H9 (cell line): ENCODE measurements around the gene TMEM132D. TPM values are rescaled to one million over a fixed set of nuclear protein-coding genes. Genes with fewer than 3 reads are reported as not detected.
A peak's percentile ranks its signal among the peaks of the same experiment; 100 is the strongest.

Experiments
- DNase-seq: peaks from one replicate; pipeline ENCODE4 v3.0.0-alpha.2; 2017
- H2AFZ ChIP-seq: one replicate; pipeline ENCODE4 v1.6.1; 2013; ENCODE audit warnings: mild to moderate bottlenecking, low read length, control low read depth, moderate library complexity
- H2AK5ac ChIP-seq: 2 replicates; pipeline ENCODE4 v1.6.1; 2013; ENCODE audit warnings: low read length, control low read depth, mixed read lengths; ENCODE audit not compliant: insufficient read length
- H2BK120ac ChIP-seq: one replicate; pipeline ENCODE4 v1.6.1; 2013; ENCODE audit warnings: low read depth, mild to moderate bottlenecking, low read length, control low read depth, inconsistent platforms; ENCODE audit not compliant: poor library complexity, severe bottlenecking
- H2BK12ac ChIP-seq: 2 replicates; pipeline ENCODE4 v1.6.1; 2013; ENCODE audit warnings: low read length, control low read depth, mixed read lengths, low read depth; ENCODE audit not compliant: insufficient read length
- H2BK15ac ChIP-seq: 2 replicates; pipeline ENCODE4 v1.6.1; 2013; ENCODE audit warnings: low read depth, low read length, control low read depth
- H2BK20ac ChIP-seq: one replicate; pipeline ENCODE4 v1.6.1; 2013; ENCODE audit warnings: low read depth, mild to moderate bottlenecking, low read length, control low read depth, inconsistent platforms; ENCODE audit not compliant: poor library complexity, severe bottlenecking
- H2BK5ac ChIP-seq: 2 replicates; pipeline ENCODE4 v1.6.1; 2013; ENCODE audit warnings: low read length, control low read depth, mixed read lengths; ENCODE audit not compliant: insufficient read length
- H3K14ac ChIP-seq: 2 replicates; pipeline ENCODE4 v1.6.1; 2013; ENCODE audit warnings: low read length, control low read depth; ENCODE audit not compliant: insufficient read depth
- H3K18ac ChIP-seq: 2 replicates; pipeline ENCODE4 v1.6.1; 2013; ENCODE audit warnings: low read depth, mild to moderate bottlenecking, mixed read lengths, low read length, control low read depth; ENCODE audit not compliant: insufficient read length
- H3K23ac ChIP-seq: 2 replicates; pipeline ENCODE4 v1.6.1; 2013; ENCODE audit warnings: low read length, control low read depth, mixed read lengths, low read depth; ENCODE audit not compliant: insufficient read length
- H3K23me2 ChIP-seq: 2 replicates; pipeline ENCODE4 v1.6.1; 2013; ENCODE audit warnings: low read depth, mild to moderate bottlenecking, mixed read lengths, low read length, control low read depth; ENCODE audit not compliant: insufficient read length, poor library complexity, severe bottlenecking
- H3K27ac ChIP-seq: 2 replicates; pipeline ENCODE4 v1.5.1; 2013; ENCODE audit warnings: low read length, control low read depth, mixed read lengths, low read depth; ENCODE audit not compliant: insufficient read length
- H3K27me3 ChIP-seq: 2 replicates; pipeline ENCODE4 v1.6.1; 2013; ENCODE audit warnings: low read length, control low read depth, inconsistent platforms; ENCODE audit not compliant: insufficient read depth
- H3K4ac ChIP-seq: 2 replicates; pipeline ENCODE4 v1.6.1; 2013; ENCODE audit warnings: low read depth, mild to moderate bottlenecking, control low read depth, inconsistent platforms, low read length, moderate library complexity
- H3K4me1 ChIP-seq: 2 replicates; pipeline ENCODE4 v1.6.1; 2013; ENCODE audit warnings: low read length, control low read depth, inconsistent platforms; ENCODE audit not compliant: insufficient read depth
- H3K4me2 ChIP-seq: 2 replicates; pipeline ENCODE4 v1.6.1; 2013; ENCODE audit warnings: low read length, control low read depth, mixed read lengths; ENCODE audit not compliant: insufficient read length, insufficient read depth
- H3K56ac ChIP-seq: 2 replicates; pipeline ENCODE4 v1.6.1; 2013; ENCODE audit warnings: low read depth, mild to moderate bottlenecking, mixed read lengths, low read length, control low read depth; ENCODE audit not compliant: insufficient read length
- H3K79me1 ChIP-seq: 2 replicates; pipeline ENCODE4 v1.6.1; 2013; ENCODE audit warnings: low read depth, mild to moderate bottlenecking, moderate library complexity, low read length, control low read depth, inconsistent platforms; ENCODE audit not compliant: insufficient read depth, poor library complexity, severe bottlenecking
- H3K79me2 ChIP-seq: 2 replicates; pipeline ENCODE4 v1.6.1; 2013; ENCODE audit warnings: low read length, control low read depth, inconsistent platforms; ENCODE audit not compliant: insufficient read depth
- H3K9ac ChIP-seq: 2 replicates; pipeline ENCODE4 v1.6.1; 2013; ENCODE audit warnings: low read length, control low read depth, mixed read lengths; ENCODE audit not compliant: insufficient read length; ENCODE audit errors: extremely low read depth
- H3K9me3 ChIP-seq: one replicate; pipeline ENCODE4 v1.6.1; 2013; ENCODE audit warnings: low read depth, low read length, inconsistent platforms; ENCODE audit not compliant: control insufficient read depth
- H3T11ph ChIP-seq: one replicate; pipeline ENCODE4 v1.6.1; 2013; ENCODE audit warnings: mild to moderate bottlenecking, low read length, control low read depth, inconsistent platforms
- H4K20me1 ChIP-seq: one replicate; pipeline ENCODE4 v1.6.1; 2013; ENCODE audit not compliant: control insufficient read depth, insufficient read length, insufficient read depth
- H4K5ac ChIP-seq: 2 replicates; pipeline ENCODE4 v1.6.1; 2013; ENCODE audit warnings: low read depth, mild to moderate bottlenecking, mixed read lengths, low read length, control low read depth; ENCODE audit not compliant: insufficient read length
- H4K8ac ChIP-seq: replicated peaks from 2 replicates; pipeline ENCODE4 v1.6.1; 2013; ENCODE audit warnings: low read length, control low read depth, mixed read lengths, low read depth; ENCODE audit not compliant: insufficient read length
- H4K91ac ChIP-seq: 2 replicates; pipeline ENCODE4 v1.6.1; 2013; ENCODE audit warnings: low read depth, mild to moderate bottlenecking, moderate library complexity, mixed read lengths, low read length, control low read depth; ENCODE audit not compliant: insufficient read length
- H3K27ac Mint-ChIP-seq, 3 experiments: 2 replicates in 2 of 3; 3 replicates in 1 of 3; pipeline ENCODE4 v1.8.0; 2020 to 2021; ENCODE audit warnings: mixed read lengths in 3 of 3, mild to moderate bottlenecking in 1 of 3, moderate library complexity in 1 of 3
- H3K27me3 Mint-ChIP-seq: 2 replicates; pipeline ENCODE4 v1.8.0; 2021; ENCODE audit warnings: low read depth, mild to moderate bottlenecking, moderate library complexity, mixed read lengths
- H3K36me3 Mint-ChIP-seq, 3 experiments: 2 replicates in 2 of 3; 3 replicates in 1 of 3; pipeline ENCODE4 v1.8.0; 2020 to 2021; ENCODE audit warnings: low read depth in 3 of 3, mixed read lengths in 3 of 3; ENCODE audit not compliant: insufficient read depth in 1 of 3
- H3K4me1 Mint-ChIP-seq, 2 experiments: 2 replicates each; pipeline ENCODE4 v1.8.0; 2020; ENCODE audit warnings: mixed read lengths in 2 of 2
- H3K4me3 Mint-ChIP-seq, 2 experiments: 2 replicates in 1 of 2; 3 replicates in 1 of 2; pipeline ENCODE4 v1.8.0; 2020 to 2021; ENCODE audit warnings: mild to moderate bottlenecking in 2 of 2, mixed read lengths in 2 of 2, moderate library complexity in 1 of 2
- H3K9me3 Mint-ChIP-seq, 2 experiments: 2 replicates in 1 of 2; 3 replicates in 1 of 2; pipeline ENCODE4 v1.8.0; 2020; ENCODE audit warnings: mild to moderate bottlenecking in 2 of 2, mixed read lengths in 2 of 2, moderate library complexity in 1 of 2
- CTCF ChIP-seq: fragments of 200-600 bp; sonication (generic); conservative IDR thresholded peaks from 3 replicates; pipeline ENCODE4 v1.8.0; 2021; ENCODE audit warnings: antibody characterized with exemption, mild to moderate bottlenecking
- WGBS: extraction: QIAGEN DNeasy Blood & Tissue Kit; methylation state at CpG from one replicate; pipeline ENCODE4 v1.1.7; 2013; ENCODE audit warnings: missing lambda C conversion rate, low lambda C conversion rate, mixed read lengths; ENCODE audit not compliant: insufficient read length; ENCODE audit errors: extremely low coverage; 5-methylcytosine and 5-hydroxymethylcytosine counted together
- total RNA-seq: library from RNA; stranded (reverse); gene quantifications from 2 replicates; pipeline ENCODE4 v1.2.1, GENCODE V29; 2021

Gene TMEM132D
- total RNA-seq, 1 experiment from 2014 or later: 6.1 TPM

GRCh38 chr12:129827102-129827865 lies 76.5 kb downstream of the TMEM132D start:
- no peak overlapping the region for H2AFZ ChIP-seq
- TF ChIP-seq CTCF: no peak
- no peaks in the 10 kb centered on the region for H4K20me1 ChIP-seq
- H3T11ph ChIP-seq: no peak overlapping the region
- peaks cover 14% of the 10 kb centered on the region for H3K4me1 ChIP-seq
- no peak overlapping the region for H4K5ac ChIP-seq
- Mint-ChIP-seq H3K36me3 (peaks cover 11 to 20% (median 11%) of the 10 kb centered on the region in 3 experiments; a peak in 6 of 7 replicates), H3K9me3 (peaks cover 7 to 12% of the 10 kb centered on the region in 2 experiments), H3K27me3 (no peaks in the 10 kb centered on the region; the same call in 1 of the 2 replicates), H3K27ac (peak overlapping the region; percentile 83 to 97 (median 92)), H3K4me1 (peaks cover 58 to 61% of the 10 kb centered on the region in 2 experiments), H3K4me3 (no peak overlapping the region)
- peak overlapping the region; percentile 67 for H3K27ac ChIP-seq
- H2BK15ac ChIP-seq: no peak overlapping the region
- H3K23me2 ChIP-seq: no peaks in the 10 kb centered on the region
- H3K18ac ChIP-seq: no peak overlapping the region
- no peak overlapping the region for H2BK20ac ChIP-seq
- no peaks in the 10 kb centered on the region for H3K9me3 ChIP-seq
- H3K4ac ChIP-seq: no peak overlapping the region
- peaks cover 2% of the 10 kb centered on the region; the same call in 1 of the 2 replicates for H3K79me2 ChIP-seq
- no peak overlapping the region for H3K9ac ChIP-seq
- DNase-seq: no peak
- no peak overlapping the region for H3K14ac ChIP-seq
- no peak overlapping the region for H2AK5ac ChIP-seq
- H4K8ac ChIP-seq: no peak overlapping the region
- H3K4me2 ChIP-seq: peak overlapping the region; percentile 10
- no CpG with 5 or more reads among the region's 5 CpGs for WGBS
- H4K91ac ChIP-seq: no peak overlapping the region
- no peaks in the 10 kb centered on the region for H3K79me1 ChIP-seq
- no peak overlapping the region for H2BK5ac ChIP-seq
- H3K23ac ChIP-seq: no peak overlapping the region
- no peak overlapping the region for H3K56ac ChIP-seq
- no peaks in the 10 kb centered on the region for H3K27me3 ChIP-seq
- H2BK12ac ChIP-seq: no peak overlapping the region
- H2BK120ac ChIP-seq: no peak overlapping the region
